HG03108 (cell line): ENCODE data around the gene FBXL20.
"Not testable (repeated sequence)": the region's sequence is repeated elsewhere in the genome, so short reads cannot be mapped to it uniquely, and the experiment has no call there.

Experiments
- ATAC-seq: cut with Tn5 transposase; IDR thresholded peaks from one replicate; pipeline ENCODE4 v1.9.1; 2021; ENCODE audit warnings: moderate library complexity; ENCODE audit not compliant: unreplicated experiment

The FBXL20 gene

GRCh38 chr17:39401412-39402243, at the start of gene FBXL20:
Gene FBXL20 (minus strand): TSS chr17:39401626. CDS start chr17:39401402, 224 bp downstream.
- peak; percentile 68 for ATAC-seq

- peak; percentile 94 for ATAC-seq
These were observed 49.6 kb upstream of the FBXL20 start, which contains the start of gene MED1 for GRCh38 chr17:39450847-39451581. Gene MED1 (minus strand): TSS chr17:39451263. CDS start chr17:39451062, 201 bp downstream.

GRCh38 chr17:39450051-39450450, 48.6 kb upstream of the FBXL20 start:
- ATAC-seq = no peak

- no peak for ATAC-seq
These were observed 46.1 kb upstream of the FBXL20 start for GRCh38 chr17:39447561-39447960.

GRCh38 chr17:39443326-39443725, 41.9 kb upstream of the FBXL20 start:
- no peak for ATAC-seq

GRCh38 chr17:39439868-39440267, 38.4 kb upstream of the FBXL20 start:
- not testable (repeated sequence) for ATAC-seq

- ATAC-seq = no peak
These were observed 28.2 kb upstream of the FBXL20 start for GRCh38 chr17:39429600-39429999.

- no peak for ATAC-seq
These were observed 14.7 kb upstream of the FBXL20 start for GRCh38 chr17:39416141-39416540.

GRCh38 chr17:39410279-39410678, 8.9 kb upstream of the FBXL20 start:
- no peak for ATAC-seq

- ATAC-seq = no peak
These were observed 6.9 kb upstream of the FBXL20 start for GRCh38 chr17:39408360-39408759.

GRCh38 chr17:39406951-39407350, 5.5 kb upstream of the FBXL20 start:
- ATAC-seq = no peak

- ATAC-seq = no peak
These were observed 4.0 kb upstream of the FBXL20 start for GRCh38 chr17:39405436-39405835.

GRCh38 chr17:39404542-39405378, 3.3 kb upstream of the FBXL20 start:
- ATAC-seq = no peak

- ATAC-seq = no peak
These were observed 1.6 kb upstream of the FBXL20 start for GRCh38 chr17:39402890-39403605.

GRCh38 chr17:39402244-39402889, 941 bp upstream of the FBXL20 start:
- ATAC-seq = peak; percentile 57

GRCh38 chr17:39400547-39401411, 647 bp downstream of the FBXL20 start:
- ATAC-seq = peak; percentile 5

- ATAC-seq = no peak
These were observed 1.6 kb downstream of the FBXL20 start for GRCh38 chr17:39399791-39400190.

GRCh38 chr17:39393736-39394135, 7.7 kb downstream of the FBXL20 start:
- no peak for ATAC-seq

- no peak for ATAC-seq
These were observed 10.0 kb downstream of the FBXL20 start for GRCh38 chr17:39391448-39391847.
